IPS-18c (cell line): ENCODE data around the gene FADS3.

Experiments used
- H3K4me3 ChIP-seq: 2 replicates; pipeline ENCODE4 v1.7.0; 2013; ENCODE audit warnings: low read depth, mild to moderate bottlenecking, low read length, moderate library complexity; ENCODE audit not compliant: insufficient read depth
- H3K9me3 ChIP-seq: one replicate; pipeline ENCODE4 v1.6.1; 2013; ENCODE audit warnings: mild to moderate bottlenecking, low read length, moderate library complexity; ENCODE audit not compliant: control insufficient read depth, insufficient read depth

Gene FADS3, protein sequence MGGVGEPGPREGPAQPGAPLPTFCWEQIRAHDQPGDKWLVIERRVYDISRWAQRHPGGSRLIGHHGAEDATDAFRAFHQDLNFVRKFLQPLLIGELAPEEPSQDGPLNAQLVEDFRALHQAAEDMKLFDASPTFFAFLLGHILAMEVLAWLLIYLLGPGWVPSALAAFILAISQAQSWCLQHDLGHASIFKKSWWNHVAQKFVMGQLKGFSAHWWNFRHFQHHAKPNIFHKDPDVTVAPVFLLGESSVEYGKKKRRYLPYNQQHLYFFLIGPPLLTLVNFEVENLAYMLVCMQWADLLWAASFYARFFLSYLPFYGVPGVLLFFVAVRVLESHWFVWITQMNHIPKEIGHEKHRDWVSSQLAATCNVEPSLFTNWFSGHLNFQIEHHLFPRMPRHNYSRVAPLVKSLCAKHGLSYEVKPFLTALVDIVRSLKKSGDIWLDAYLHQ

DNA sequence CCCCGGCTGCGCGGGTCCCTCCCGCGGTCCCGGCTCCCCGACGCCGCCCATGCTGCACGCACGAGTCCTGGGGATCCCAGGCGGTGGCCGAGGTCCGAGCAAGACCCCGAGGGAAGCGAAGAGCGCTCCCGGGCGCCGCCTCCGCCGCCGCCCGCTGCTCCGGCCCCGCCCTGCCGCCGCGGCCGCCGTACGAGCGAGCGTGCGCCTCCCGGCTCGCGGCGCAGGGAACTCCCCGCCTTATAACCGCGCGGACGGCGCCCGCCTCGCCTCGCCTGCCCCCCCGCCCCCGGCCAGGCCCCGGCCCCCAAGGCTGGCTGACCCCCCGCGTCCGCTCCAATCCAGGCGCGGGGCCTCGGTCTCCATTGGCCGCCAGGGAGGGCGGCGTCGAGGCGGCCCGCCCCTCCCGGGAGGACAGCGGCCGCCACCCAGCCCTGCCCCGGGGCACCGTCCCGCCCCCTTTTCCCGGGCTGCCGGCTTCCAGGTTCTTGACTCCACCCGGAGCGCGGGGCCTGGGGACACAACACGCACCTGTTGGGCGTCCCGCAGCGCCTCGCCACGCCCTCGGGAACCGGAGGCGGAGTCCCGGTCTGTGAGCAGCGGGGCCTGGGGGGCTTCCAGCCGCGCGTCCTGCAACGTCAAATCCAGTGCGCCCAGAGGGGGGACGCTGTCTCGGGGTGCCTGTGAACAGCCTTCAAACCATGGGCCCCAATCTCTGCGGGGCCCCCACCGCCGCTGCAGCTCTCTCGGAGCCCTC, at the start of gene FADS3:
Gene FADS3 (minus strand): TSS at position 215 of the 754 bp plus-strand sequence. CDS start 164 bp downstream, at position 51.
- Histone ChIP-seq H3K4me3 (peak within 1 kb of the TSS; percentile 78), H3K9me3 (no peaks in the 10 kb centered on the region)

DNA sequence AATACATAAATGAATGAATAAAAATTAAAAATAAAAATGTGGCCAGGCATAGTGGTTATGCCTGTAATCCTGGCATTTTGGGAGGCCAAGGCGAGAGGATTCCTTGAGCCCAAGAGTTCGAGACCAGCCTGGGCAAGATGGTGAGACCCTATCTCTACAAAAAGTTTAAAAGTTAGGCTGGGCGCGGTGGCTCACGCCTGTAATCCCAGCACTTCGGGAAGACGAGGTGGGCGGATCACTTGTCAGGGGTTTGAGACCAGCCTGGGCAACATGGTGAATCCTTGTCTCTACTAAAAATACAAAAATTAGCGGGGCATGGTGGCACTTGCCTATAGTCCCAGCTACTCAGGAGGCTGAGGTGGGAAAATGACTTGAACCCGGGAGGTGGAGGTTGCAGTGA, 49.1 kb upstream of the FADS3 start:
- H3K4me3 ChIP-seq, result no peak overlapping the region
- H3K9me3 ChIP-seq, result no peaks in the 10 kb centered on the region

DNA sequence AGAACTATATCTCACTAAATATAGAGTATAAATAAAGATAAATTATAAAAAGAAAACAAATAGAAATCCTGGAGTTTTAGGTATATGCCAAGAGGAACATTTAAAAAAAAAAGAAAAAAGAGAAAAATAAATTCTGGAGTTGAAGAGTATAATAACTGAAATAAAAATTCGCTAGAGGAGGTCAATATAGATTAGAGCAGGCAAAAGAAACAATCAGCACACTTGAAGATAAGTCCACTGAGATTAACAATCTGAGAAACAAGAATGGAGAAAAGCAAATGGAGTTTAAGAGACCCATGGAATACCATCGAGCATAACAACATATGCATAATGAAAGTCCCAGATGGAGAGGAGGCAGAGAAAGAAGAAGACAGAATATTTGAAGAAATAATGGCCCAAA, 44.5 kb upstream of the FADS3 start:
- no peaks in the 10 kb centered on the region for H3K9me3 ChIP-seq
- H3K4me3 ChIP-seq, result no peak overlapping the region

DNA sequence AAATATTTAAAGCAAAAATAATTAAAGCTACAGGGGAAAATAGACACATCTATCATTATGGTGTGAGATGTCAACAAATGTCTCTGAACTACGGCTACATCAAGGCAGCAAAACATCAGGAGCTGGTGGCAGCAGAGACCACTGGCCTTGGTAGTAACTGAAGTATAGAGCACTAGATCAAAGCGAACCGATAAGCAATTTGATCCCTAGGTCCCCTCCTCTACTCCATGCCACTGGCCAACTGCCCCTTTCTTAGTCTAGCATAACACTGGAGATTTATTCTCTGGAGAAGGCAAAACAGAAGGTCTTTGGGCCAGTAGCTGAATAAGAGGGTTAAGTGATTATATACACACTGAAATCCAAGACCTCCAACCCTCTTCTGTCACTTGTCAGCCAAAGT, 39.6 kb upstream of the FADS3 start:
- no peak overlapping the region for H3K4me3 ChIP-seq
- peaks cover 3% of the 10 kb centered on the region for H3K9me3 ChIP-seq

DNA sequence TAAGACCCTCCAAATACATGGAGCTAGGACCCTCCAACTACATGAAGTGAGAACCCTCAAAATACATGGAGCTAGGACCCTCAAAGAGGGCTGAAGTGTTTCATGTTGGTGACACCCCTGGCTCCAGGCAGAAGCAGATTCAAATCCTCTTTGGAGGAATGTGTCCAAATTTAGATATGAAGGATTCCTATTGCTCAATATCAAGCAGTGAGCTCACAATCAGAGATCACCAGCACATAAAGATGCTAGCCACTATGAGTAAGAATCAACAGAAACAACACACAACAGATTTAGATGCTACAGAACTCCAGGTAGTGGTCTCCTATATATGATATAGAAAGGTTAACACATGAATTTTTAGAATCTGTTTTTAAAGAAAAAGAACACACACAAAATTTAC, 37.3 kb upstream of the FADS3 start:
- Histone ChIP-seq H3K9me3 (peaks cover 3% of the 10 kb centered on the region), H3K4me3 (no peak overlapping the region)

DNA sequence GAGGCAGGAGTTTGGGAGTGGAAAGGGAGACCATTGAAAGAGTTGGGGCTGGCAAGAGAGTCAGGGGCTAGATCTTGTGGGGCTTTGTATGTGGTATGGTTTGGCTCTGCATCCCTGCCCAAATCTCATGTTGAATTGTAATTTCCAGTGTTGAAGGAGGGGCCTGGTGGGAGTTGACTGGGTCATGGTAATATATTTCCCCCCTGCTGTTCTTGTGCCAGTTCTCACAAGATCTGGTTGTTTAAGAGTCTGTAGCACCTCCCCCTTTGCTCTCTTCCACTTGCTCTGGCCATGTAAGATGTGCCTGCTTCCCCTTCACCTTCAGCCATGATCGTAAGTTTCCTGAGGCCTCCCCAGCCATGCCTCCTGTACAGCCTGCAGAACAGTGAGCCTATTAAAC, 36.2 kb upstream of the FADS3 start:
- H3K9me3 ChIP-seq, result peaks cover 3% of the 10 kb centered on the region
- H3K4me3 ChIP-seq, result no peak overlapping the region

DNA sequence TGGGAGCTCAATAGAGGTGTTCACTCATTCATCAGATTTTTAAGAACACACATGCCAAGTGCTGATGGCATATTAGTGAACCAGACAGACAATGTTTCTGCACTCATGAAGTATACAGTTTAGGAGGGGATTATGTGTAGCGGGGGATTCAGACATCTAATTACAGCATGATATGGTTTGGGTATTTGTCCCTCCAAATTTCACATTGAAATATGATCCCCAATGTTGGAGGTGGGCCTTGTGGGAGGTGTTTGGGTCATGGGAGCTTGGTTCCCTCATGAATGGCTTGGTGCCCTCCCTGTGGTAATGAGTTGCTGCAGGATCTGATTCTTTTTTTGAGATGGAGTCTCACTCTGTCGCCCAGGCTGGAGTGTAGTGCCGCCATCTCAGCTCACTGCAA, 34.9 kb upstream of the FADS3 start:
- no peak overlapping the region for H3K4me3 ChIP-seq
- peaks cover 3% of the 10 kb centered on the region for H3K9me3 ChIP-seq

DNA sequence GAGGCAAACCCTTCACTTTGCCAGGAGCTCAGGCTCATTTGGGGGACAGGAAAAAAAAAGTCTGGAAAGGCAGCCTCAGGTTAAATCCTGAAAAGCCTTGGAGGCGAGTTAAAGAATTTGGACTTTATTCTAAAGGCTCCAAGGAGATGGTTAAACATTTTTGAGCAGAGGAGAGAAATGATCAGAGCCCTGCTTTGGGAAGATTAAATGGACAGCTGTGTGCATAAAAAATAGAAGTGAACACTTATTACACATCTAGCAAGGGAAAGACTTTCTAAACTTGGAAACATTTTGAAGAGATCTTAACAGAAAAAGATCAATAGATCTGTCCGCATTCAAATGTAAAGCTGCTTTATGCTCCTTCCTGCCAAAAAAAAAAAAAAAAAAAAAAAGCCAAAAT, 34.4 kb upstream of the FADS3 start:
- Histone ChIP-seq H3K9me3 (peaks cover 3% of the 10 kb centered on the region), H3K4me3 (no peak overlapping the region)

DNA sequence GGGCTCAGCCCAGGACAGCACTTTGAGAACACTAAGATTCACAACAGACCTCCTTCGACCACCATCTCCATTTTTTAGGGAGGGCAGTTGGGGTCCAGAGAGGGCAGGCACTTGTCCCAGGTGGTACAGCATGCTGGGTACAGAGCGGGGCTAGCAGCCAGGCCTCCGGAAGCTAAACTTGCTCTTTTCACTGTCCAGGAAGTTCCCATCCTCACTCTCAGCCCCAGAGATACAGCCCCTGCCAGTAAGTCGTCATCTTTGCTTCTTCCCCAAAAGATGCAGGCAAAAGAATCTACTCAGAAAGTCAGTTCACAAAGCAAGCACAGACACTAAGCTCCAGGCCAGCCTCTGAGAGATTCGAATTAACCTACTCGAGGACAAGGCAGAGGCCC, 32.7 kb upstream of the FADS3 start:
- H3K4me3 ChIP-seq, result no peak overlapping the region

DNA sequence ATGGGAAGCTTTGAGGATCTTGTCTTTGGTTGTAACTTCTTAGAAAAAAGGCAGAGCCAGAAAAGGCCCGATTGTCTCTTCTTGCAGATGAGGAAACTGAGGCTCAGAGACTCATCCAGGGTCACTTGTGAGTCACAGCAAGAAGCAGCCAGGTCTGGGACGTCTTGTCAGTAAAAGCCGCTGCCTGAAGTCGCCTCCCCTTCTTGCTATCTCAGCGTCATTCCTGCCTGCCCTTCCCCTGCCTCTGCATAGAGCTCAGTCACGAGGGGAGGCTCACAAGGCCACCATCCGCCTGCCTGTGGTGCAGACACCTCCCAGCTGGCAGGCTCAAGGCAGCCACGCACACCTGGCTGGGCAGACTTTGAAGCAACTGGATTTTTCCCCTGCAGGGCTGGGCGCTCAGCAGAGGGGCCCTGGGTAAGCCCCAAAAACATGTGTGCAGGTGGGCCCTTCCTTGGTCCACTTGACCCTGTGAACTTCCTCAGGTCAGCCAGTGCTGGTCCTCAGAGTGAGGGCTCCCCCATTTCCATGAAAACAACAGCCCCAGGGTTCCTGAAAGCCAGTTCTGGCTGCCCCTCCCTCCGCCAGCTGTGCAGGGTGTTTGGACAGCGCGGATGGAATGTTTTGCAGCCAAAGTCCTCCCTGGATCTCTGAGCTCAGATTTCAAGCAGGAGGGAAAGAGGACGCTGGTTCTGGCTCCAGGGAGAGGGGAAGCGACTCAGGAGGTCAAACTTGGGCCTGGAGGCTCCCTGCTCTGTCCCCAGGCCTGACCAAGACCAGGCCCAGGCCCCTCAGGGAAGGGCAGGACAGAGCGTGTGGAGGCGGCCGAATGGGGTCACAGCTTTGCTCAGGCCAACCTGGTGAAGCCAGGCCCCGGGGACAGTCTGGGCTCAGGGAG, 32.1 kb upstream of the FADS3 start:
- Histone ChIP-seq H3K9me3 (peaks cover 3% of the 10 kb centered on the region), H3K4me3 (no peak overlapping the region; the same call in 1 of the 2 replicates)

More for the DNA sequence above, 32.7 kb upstream of the FADS3 start:
- H3K9me3 ChIP-seq, result peaks cover 3% of the 10 kb centered on the region

DNA sequence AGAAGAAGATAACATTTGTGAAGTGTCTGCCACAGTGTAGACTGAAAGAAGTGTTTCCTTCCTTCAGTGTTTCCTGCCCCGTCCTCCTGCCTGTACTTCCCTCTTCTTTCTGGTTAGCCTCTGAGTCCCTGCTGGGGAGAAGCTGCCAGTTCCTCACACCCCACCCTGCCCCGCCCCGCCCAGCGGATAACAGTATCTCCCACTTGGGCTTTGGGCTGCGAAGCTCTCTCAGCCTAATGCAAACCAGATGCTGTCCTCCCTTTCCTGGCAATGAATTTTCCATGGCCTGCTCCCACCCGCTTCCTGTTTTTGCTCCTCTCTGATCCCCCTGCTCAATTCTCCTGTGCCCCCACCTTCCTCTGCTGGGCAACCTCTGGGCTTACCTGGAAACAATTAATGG, 31.2 kb upstream of the FADS3 start:
- Histone ChIP-seq H3K4me3 (no peak overlapping the region), H3K9me3 (no peaks in the 10 kb centered on the region)

DNA sequence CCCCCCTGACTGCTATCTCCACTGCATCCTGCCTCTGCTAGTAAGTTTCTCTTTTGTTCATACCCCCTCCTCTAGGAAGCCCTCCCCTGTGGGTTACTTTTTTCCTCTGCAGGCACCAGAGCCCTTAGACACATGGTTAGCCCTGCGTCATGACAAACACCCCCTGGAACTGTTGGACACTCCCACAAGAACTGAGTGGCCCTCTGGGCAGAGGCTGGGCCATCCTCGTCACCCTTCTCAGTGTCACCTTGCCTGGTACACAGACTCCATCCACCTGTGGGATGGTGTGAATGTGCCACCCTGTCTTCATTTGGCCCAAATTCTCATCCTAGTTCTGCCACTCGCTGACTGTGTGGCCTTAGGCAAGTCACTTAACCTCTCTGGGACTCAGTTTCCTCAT, 30.1 kb upstream of the FADS3 start:
- Histone ChIP-seq H3K4me3 (no peak overlapping the region), H3K9me3 (no peaks in the 10 kb centered on the region)

DNA sequence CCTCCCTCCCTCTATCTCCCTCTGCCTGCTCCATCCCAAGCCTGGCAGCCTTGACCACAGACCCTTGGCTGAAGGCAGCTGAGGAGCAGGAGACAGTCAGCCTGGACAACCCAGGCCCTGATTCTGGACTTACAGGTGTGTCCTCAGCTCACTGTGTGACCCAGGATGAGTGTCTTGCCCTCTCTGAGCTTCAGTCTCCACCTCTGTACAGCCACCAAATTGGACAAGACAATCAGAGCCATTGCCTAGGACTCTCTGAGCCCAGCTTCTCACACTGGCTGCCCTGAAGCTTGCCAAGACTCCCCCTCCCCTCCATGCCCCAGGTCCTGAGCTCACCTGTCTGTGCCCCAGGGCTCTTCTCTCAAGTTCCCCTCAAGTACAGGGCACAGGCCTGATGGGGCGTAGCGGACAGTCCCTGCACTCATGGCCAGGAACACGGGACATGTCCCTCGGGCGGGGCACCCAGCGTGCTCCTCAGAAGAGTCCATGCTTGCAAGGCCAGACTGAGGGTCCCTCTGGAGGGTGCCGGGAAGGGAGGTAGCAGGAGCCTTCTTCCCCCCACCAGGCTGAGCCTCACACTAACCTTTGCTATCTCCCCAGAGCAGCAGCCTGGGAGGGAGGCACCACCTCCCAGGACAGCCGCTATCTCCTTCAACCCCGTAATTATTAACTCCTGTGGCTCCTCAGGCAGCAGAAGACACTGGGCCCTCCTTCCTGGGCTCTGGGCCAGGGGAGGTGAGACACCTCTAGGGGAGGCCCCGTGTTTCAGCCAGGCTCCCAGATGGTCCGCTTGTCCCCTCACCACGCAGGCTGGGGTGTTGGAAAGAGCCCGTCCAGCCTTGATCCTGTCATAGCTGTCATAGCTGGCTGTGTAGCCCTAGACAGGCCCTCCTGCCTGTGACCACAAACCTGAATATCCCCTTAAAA, 28.6 kb upstream of the FADS3 start:
- no peak overlapping the region for H3K4me3 ChIP-seq
- no peaks in the 10 kb centered on the region for H3K9me3 ChIP-seq

DNA sequence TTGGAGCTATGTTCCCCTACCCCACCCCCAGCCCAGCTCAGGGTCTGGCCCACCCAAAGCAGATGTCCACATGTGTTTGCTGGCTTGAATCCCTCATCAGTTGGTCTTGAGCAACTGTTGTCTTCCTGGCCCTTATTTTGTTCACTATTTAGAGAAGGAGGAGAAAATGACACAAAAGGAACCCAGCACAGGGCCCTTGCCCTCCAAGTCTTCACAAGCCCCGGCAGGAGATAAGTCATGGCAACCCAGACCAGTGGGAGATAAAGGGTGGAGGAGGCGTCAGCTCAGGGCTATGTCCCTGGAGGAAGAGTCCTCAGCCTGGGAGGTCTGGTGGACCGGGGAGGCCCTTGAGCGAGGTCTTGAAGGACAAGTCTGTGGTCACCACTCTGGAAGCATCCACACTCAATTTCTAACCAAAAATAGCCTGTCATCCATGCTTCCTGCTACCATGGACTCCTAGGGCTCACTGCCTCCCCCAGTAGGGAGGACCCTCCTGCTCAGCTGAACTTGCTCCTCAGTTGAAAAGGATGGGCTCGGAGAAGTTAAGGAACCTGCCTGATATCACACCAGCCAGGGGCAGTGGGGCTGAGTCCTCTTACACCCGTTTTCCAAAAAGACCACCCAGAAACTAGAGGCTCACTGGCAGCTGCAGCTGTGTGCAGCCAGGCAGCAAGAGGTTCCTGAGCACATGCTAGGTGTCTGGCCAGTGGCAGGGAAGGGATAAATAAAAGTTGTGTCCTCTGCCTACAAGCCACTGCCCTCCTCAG, 27.8 kb upstream of the FADS3 start:
- Histone ChIP-seq H3K9me3 (no peaks in the 10 kb centered on the region), H3K4me3 (no peak overlapping the region)

DNA sequence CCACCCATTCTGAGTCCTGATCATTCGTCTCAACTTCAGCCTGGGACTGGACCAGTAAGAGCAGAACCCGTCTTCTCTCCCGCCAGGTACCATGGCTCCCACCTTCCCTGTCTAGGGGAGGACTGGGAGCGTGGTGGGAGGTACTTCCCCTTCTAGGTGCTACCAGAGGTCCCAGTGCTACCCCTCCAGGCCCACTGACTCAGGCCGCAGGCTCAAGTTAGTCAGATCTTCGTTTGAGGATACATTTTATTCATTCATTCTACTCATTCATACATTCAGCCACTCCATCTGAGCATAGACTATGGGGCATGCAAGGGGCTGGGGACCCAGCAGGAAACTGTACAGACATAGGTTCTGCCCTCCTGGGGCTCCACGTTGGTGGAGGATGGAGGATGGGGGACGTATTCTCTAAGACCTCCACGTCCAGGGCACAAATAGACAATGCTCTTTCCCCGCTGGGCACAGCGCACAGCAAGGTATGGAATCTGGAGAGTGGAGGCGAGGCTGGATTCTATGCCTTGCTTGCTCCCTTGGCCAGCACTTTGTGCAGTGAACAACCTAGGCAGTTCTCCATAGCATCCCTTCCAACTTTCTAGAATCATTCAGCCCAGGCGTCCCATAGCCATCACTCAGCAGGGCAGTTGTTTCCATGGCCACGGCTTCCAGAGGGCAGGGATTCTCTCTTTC, 27.0 kb upstream of the FADS3 start:
- H3K9me3 ChIP-seq, result no peaks in the 10 kb centered on the region
- no peak overlapping the region for H3K4me3 ChIP-seq
